IMR-90 (cell line): ENCODE results near the gene ST3GAL4. TPM values are rescaled to one million over a fixed set of nuclear protein-coding genes. Genes with fewer than 3 reads are reported as not detected.

Source experiments
- ATAC-seq: fragments of 200-7000 bp; cut with Tn5 transposase; 2 replicates; pipeline ENCODE4 v1.9.1; 2020; ENCODE audit warnings: low read depth, mild to moderate bottlenecking, moderate library complexity
- BruUV-seq: library from RNA; stranded (reverse); fragments of 400-500 nt; replicated peaks from 2 replicates; lab custom pipeline; 2021; lab: Mats Ljungman, UMichigan
- CTCF ChIA-PET: fragments of 300-600 bp; formaldehyde crosslinking; extraction: SDS; loops from one replicate; lab custom pipeline; 2021; ENCODE audit warnings: antibody characterized with exemption; lab: Yijun Ruan, JAX
- POLR2A ChIA-PET: fragments of 300-600 bp; sonication (Branson Sonifier 250); formaldehyde crosslinking; loops from one replicate; lab custom pipeline; 2022; ENCODE audit warnings: antibody characterized with exemption; ENCODE audit not compliant: unreplicated experiment; lab: Charles Lee
- DNase-seq: peaks from one replicate; pipeline ENCODE4 v3.0.0; 2013
- H2AFZ ChIP-seq: replicated peaks from 2 replicates; pipeline ENCODE3; 2013; ENCODE audit warnings: low read length, mild to moderate bottlenecking; ENCODE audit not compliant: poor library complexity
- H2AK5ac ChIP-seq: 2 replicates; pipeline ENCODE4 v1.6.1; 2013; ENCODE audit warnings: low read depth, low read length, inconsistent platforms
- H2AK9ac ChIP-seq: replicated peaks from 2 replicates; pipeline ENCODE3; 2013; ENCODE audit warnings: mild to moderate bottlenecking, low read depth, low read length, moderate library complexity; ENCODE audit not compliant: poor library complexity
- H2BK120ac ChIP-seq: 2 replicates; pipeline ENCODE4 v1.6.1; 2013; ENCODE audit warnings: low read depth, low read length, inconsistent platforms
- H2BK15ac ChIP-seq: 3 replicates; pipeline ENCODE4 v1.6.1; 2013; ENCODE audit warnings: low read depth, low read length, inconsistent platforms
- H2BK20ac ChIP-seq: 2 replicates; pipeline ENCODE4 v1.6.1; 2013; ENCODE audit warnings: low read depth, mild to moderate bottlenecking, inconsistent platforms, low read length, moderate library complexity
- H2BK5ac ChIP-seq: 2 replicates; pipeline ENCODE4 v1.6.1; 2013; ENCODE audit warnings: mild to moderate bottlenecking, low read depth, low read length, inconsistent platforms; ENCODE audit not compliant: poor library complexity, severe bottlenecking
- H3K14ac ChIP-seq: replicated peaks from 2 replicates; pipeline ENCODE4 v1.6.1; 2013; ENCODE audit warnings: low read depth, low read length, inconsistent platforms
- H3K18ac ChIP-seq: 2 replicates; pipeline ENCODE4 v1.6.1; 2013; ENCODE audit warnings: low read depth, low read length, control low read depth
- H3K23ac ChIP-seq: 2 replicates; pipeline ENCODE4 v1.6.1; 2013; ENCODE audit warnings: low read depth, low read length, inconsistent platforms
- H3K27ac ChIP-seq: 2 replicates; pipeline ENCODE4 v1.5.1; 2013; ENCODE audit warnings: mild to moderate bottlenecking, control low read depth, low read length; ENCODE audit not compliant: insufficient read depth
- H3K27me3 ChIP-seq: 2 replicates; pipeline ENCODE4 v1.6.1; 2013; ENCODE audit warnings: low read length; ENCODE audit not compliant: control insufficient read depth, insufficient read depth
- H3K36me3 ChIP-seq: 2 replicates; pipeline ENCODE4 v1.6.1; 2013; ENCODE audit warnings: low read length, mixed read lengths; ENCODE audit not compliant: control insufficient read depth, insufficient read depth
- H3K4ac ChIP-seq: 2 replicates; pipeline ENCODE4 v1.6.1; 2013; ENCODE audit warnings: low read depth, low read length, inconsistent platforms
- H3K4me1 ChIP-seq: 2 replicates; pipeline ENCODE4 v1.6.1; 2013; ENCODE audit warnings: low read length, mixed read lengths; ENCODE audit not compliant: control insufficient read depth, insufficient read depth
- H3K4me2 ChIP-seq: 2 replicates; pipeline ENCODE4 v1.6.1; 2013; ENCODE audit warnings: low read depth, mild to moderate bottlenecking, control low read depth, low read length, moderate library complexity
- H3K4me3 ChIP-seq: 2 replicates; pipeline ENCODE4 v1.5.1; 2013; ENCODE audit warnings: low read depth, mild to moderate bottlenecking, control low read depth, low read length, moderate library complexity; ENCODE audit not compliant: insufficient read depth
- H3K56ac ChIP-seq: 2 replicates; pipeline ENCODE4 v1.6.1; 2013; ENCODE audit warnings: low read length, inconsistent platforms; ENCODE audit not compliant: insufficient read depth; ENCODE audit errors: extremely low read depth
- H3K79me1 ChIP-seq, 2 experiments: 2 replicates each; pipeline ENCODE4 v1.6.1; 2013; ENCODE audit warnings: low read length in 2 of 2, inconsistent platforms in 1 of 2, low read depth in 1 of 2
- H3K9ac ChIP-seq: 2 replicates; pipeline ENCODE4 v1.6.1; 2013; ENCODE audit warnings: low read depth, low read length, control low read depth
- H3K9me1 ChIP-seq: 2 replicates; pipeline ENCODE4 v1.6.1; 2013; ENCODE audit warnings: low read length, inconsistent platforms; ENCODE audit not compliant: insufficient read depth
- H3K9me3 ChIP-seq: 2 replicates; pipeline ENCODE4 v1.6.1; 2013; ENCODE audit warnings: low read length; ENCODE audit not compliant: control insufficient read depth, insufficient read depth
- H4K20me1 ChIP-seq: 2 replicates; pipeline ENCODE4 v1.6.1; 2013; ENCODE audit warnings: low read length, inconsistent platforms; ENCODE audit not compliant: insufficient read depth
- H4K5ac ChIP-seq: 2 replicates; pipeline ENCODE4 v1.6.1; 2013; ENCODE audit warnings: mild to moderate bottlenecking, low read depth, low read length, control low read depth
- H4K8ac ChIP-seq, 2 experiments: 2 replicates each; pipeline ENCODE4 v1.6.1; 2013; ENCODE audit warnings: low read depth in 2 of 2, low read length in 2 of 2, control low read depth in 1 of 2, inconsistent platforms in 1 of 2
- H4K91ac ChIP-seq: 2 replicates; pipeline ENCODE4 v1.6.1; 2013; ENCODE audit warnings: low read depth, low read length, inconsistent platforms; ENCODE audit not compliant: insufficient read depth
- BHLHE40 ChIP-seq: fragments of 150-350 bp; IDR thresholded peaks from 2 replicates; pipeline ENCODE4 v1.6.1; 2016; ENCODE audit warnings: mild to moderate bottlenecking, low read depth, low read length
- CEBPB ChIP-seq: IDR thresholded peaks from 2 replicates; pipeline ENCODE4 v1.6.1; 2012; ENCODE audit warnings: low read depth, low read length, improper control_type of control experiment
- CHD1 ChIP-seq: IDR thresholded peaks from 2 replicates; pipeline ENCODE4 v1.6.1; 2012; ENCODE audit warnings: low read depth, low read length, improper control_type of control experiment
- FOS ChIP-seq: fragments of 150-350 bp; IDR thresholded peaks from 2 replicates; pipeline ENCODE4 v1.6.1; 2016; ENCODE audit warnings: low read depth, low read length
- MAFK ChIP-seq: IDR thresholded peaks from 2 replicates; pipeline ENCODE4 v1.6.1; 2012; ENCODE audit warnings: low read depth, low read length, improper control_type of control experiment
- MAZ ChIP-seq: IDR thresholded peaks from 2 replicates; pipeline ENCODE4 v1.6.1; 2012; ENCODE audit warnings: low read depth, mild to moderate bottlenecking, low read length, improper control_type of control experiment, moderate library complexity, borderline replicate concordance
- MXI1 ChIP-seq: IDR thresholded peaks from 2 replicates; pipeline ENCODE4 v1.6.1; 2012; ENCODE audit warnings: low read depth, mild to moderate bottlenecking, low read length, moderate library complexity, borderline replicate concordance
- NFE2L2 ChIP-seq: fragments of 150-350 bp; IDR thresholded peaks from 2 replicates; pipeline ENCODE4 v1.6.1; 2016; ENCODE audit warnings: low read depth, mild to moderate bottlenecking, low read length
- RCOR1 ChIP-seq: IDR thresholded peaks from 2 replicates; pipeline ENCODE4 v1.6.1; 2012; ENCODE audit warnings: mild to moderate bottlenecking, low read length, improper control_type of control experiment; ENCODE audit not compliant: insufficient replicate concordance
- RFX5 ChIP-seq: IDR thresholded peaks from 2 replicates; pipeline ENCODE4 v1.8.0; 2012; ENCODE audit warnings: low read depth, mild to moderate bottlenecking, low read length, moderate library complexity
- SMC3 ChIP-seq: fragments of 150-350 bp; IDR thresholded peaks from 2 replicates; pipeline ENCODE4 v1.6.1; 2016; ENCODE audit warnings: low read depth, mild to moderate bottlenecking, antibody characterized with exemption, low read length, moderate library complexity
- WGBS, 2 experiments: methylation state at CpG; one replicate each; pipeline versions ENCODE4 v1.1.5 to v1.1.7; 2013; ENCODE audit warnings: missing lambda C conversion rate in 2 of 2; ENCODE audit not compliant: insufficient read length in 1 of 2; ENCODE audit errors: extremely low coverage in 2 of 2; 5-methylcytosine and 5-hydroxymethylcytosine counted together
- dilution Hi-C: fragments of 300-500 bp; cut with HindIII; formaldehyde crosslinking; loops from one replicate; pipeline ENCODE4 v1.14.3; 2018; ENCODE audit warnings: low sequenced_read_pairs; ENCODE audit not compliant: unreplicated experiment
- in situ Hi-C: fragments of 300-500 bp; cut with MboI; formaldehyde crosslinking; loops from 3 replicates; pipeline ENCODE4 v1.14.3; 2019; ENCODE audit warnings: low sequenced_read_pairs, inconsistent platforms, mixed read lengths
- intact Hi-C: fragments of 100-400 bp; cut with micrococcal nuclease; formaldehyde crosslinking; loops from 2 replicates; pipeline ENCODE4 v1.10.0; 2022
- polyA plus RNA-seq, 3 experiments: library from polyadenylated mRNA; depleted of rRNA; stranded (reverse); fragments of >200 nt; gene quantifications; 2 replicates each; pipeline ENCODE4 v1.2.3, GENCODE V29; 2012; ENCODE audit warnings: low replicate concordance in 1 of 3
- total RNA-seq: library from RNA; depleted of rRNA; stranded (reverse); fragments of >200 nt; gene quantifications from 2 replicates; pipeline ENCODE4 v1.2.3, GENCODE V29; 2012
- TF ChIP-seq, protein P1 (sequence below): conservative IDR thresholded peaks from 2 replicates; pipeline ENCODE4 v1.5.1; 2012; ENCODE audit warnings: mild to moderate bottlenecking, low read depth, low read length, improper control_type of control experiment
- TF ChIP-seq, protein P2 (sequence below): fragments of 150-350 bp; IDR thresholded peaks from 2 replicates; pipeline ENCODE4 v1.6.1; 2016; ENCODE audit warnings: low read depth, mild to moderate bottlenecking, low read length, moderate library complexity, borderline replicate concordance

ST3GAL4 gene
- total and polyA plus RNA-seq, 2 of the 4 experiments (the other 2 are of a cell fraction): 17.0 to 19.7 TPM

DNA sequence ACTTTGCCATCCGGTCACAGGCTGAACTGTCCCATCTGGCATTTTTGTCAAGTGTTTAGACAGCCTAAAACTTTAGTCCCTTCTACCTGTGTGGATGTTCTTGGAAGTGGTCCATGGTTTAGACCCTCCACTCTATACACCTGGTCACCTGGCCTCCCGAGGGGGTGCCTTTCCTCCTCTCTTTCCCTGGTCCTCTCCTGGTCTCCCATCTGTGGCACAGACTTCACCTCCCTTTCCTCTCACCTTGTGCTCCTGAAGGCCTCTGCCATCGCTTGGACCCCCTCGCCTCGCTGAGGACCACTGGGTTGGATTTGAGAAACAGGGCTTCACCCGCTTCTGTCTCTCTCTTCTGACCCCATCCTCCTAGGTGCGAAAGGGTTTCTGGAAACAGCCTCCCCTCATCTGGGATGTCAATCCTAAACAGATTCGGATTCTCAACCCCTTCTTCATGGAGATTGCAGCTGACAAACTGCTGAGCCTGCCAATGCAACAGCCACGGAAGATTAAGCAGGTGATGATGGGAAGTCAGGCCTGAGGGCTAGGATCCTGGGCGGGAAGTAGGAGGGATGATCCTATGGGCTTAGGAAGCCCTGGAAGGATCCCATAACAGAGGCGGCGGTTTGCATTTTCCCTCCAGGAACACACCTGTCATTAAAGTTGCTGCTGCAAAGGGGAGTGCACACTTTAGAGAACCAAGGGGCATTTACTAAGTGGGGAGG, 53.6 kb downstream of the ST3GAL4 start (continued):
- TF ChIP-seq CHD1: no peak

DNA sequence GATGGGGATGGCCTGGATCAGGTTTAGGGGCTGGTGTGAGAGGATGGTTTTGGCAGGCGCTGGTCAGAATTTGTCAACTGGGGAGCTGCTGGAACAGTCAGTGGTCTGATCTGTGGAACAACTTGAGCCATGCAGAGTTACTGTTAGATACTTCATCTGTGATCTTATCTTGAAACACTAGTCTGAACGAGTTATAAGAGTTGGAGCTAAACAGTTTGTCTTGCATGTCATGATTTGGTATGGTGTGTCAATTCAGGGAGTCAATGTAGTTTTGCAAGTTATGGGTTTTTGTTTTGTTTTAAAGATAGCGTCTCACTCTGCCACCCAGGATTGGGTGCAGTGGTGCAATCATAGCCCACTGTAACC, 54.1 kb downstream of the ST3GAL4 start:
- no peaks in the 10 kb centered on the region; a peak in 1 of 4 replicates for H3K79me1 ChIP-seq
- no TSS peak for BruUV-seq
- POLR2A ChIA-PET: no interaction called here
- no peak overlapping the region for H2AK5ac ChIP-seq
- no peak overlapping the region for H3K4me2 ChIP-seq
- H2BK5ac ChIP-seq: no peak overlapping the region
- dilution Hi-C loops (no loop called here), intact Hi-C loops (no loop called here), in situ Hi-C loops (no loop called here)
- no peak overlapping the region for H2BK15ac ChIP-seq
- H4K5ac ChIP-seq: no peak overlapping the region
- H3K27me3 ChIP-seq: no peaks in the 10 kb centered on the region
- WGBS, 2 experiments: 60% methylated on average over 2 of the region's 3 CpGs; no CpG with 5 or more reads in 1 of the 2 experiments
- no peak overlapping the region for H3K18ac ChIP-seq
- no peak overlapping the region for H2BK20ac ChIP-seq
- peaks cover 2% of the 10 kb centered on the region; the same call in 1 of the 2 replicates for H3K4me1 ChIP-seq
- ATAC-seq: no peak
- H2BK120ac ChIP-seq: no peak overlapping the region
- peaks cover 10% of the 10 kb centered on the region; the same call in 1 of the 2 replicates for H3K9me1 ChIP-seq
- H3K36me3 ChIP-seq: peaks cover 19% of the 10 kb centered on the region; the same call in 1 of the 2 replicates
- no peak overlapping the region for H3K23ac ChIP-seq
- CTCF ChIA-PET: interaction anchor here (0.6 kb wide), 1 partner anchor 123 kb away, joined by 3 read pairs; no protein-coding TSS in a partner anchor
- H4K8ac ChIP-seq: no peak overlapping the region
- H3K4me3 ChIP-seq: no peak overlapping the region
- H3K27ac ChIP-seq: no peak overlapping the region
- no peak for DNase-seq
- no peaks in the 10 kb centered on the region for H3K9me3 ChIP-seq
- H4K91ac ChIP-seq: no peak overlapping the region
- H3K9ac ChIP-seq: no peak overlapping the region
- no peak overlapping the region for H2AFZ ChIP-seq
- H4K20me1 ChIP-seq: no peaks in the 10 kb centered on the region; the same call in 1 of the 2 replicates
- H2AK9ac ChIP-seq: no peak overlapping the region
- H3K56ac ChIP-seq: no peak overlapping the region
- TF ChIP-seq MXI1: no peak
- no peak for TF ChIP-seq CEBPB
- TF ChIP-seq, protein P1, sequence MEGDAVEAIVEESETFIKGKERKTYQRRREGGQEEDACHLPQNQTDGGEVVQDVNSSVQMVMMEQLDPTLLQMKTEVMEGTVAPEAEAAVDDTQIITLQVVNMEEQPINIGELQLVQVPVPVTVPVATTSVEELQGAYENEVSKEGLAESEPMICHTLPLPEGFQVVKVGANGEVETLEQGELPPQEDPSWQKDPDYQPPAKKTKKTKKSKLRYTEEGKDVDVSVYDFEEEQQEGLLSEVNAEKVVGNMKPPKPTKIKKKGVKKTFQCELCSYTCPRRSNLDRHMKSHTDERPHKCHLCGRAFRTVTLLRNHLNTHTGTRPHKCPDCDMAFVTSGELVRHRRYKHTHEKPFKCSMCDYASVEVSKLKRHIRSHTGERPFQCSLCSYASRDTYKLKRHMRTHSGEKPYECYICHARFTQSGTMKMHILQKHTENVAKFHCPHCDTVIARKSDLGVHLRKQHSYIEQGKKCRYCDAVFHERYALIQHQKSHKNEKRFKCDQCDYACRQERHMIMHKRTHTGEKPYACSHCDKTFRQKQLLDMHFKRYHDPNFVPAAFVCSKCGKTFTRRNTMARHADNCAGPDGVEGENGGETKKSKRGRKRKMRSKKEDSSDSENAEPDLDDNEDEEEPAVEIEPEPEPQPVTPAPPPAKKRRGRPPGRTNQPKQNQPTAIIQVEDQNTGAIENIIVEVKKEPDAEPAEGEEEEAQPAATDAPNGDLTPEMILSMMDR: no peak
- no peak for TF ChIP-seq RCOR1
- no peak for TF ChIP-seq NFE2L2
- no peak for TF ChIP-seq CHD1
- TF ChIP-seq BHLHE40: no peak
- no peak for TF ChIP-seq MAZ
- no peak for TF ChIP-seq MAFK
- TF ChIP-seq, protein P2, sequence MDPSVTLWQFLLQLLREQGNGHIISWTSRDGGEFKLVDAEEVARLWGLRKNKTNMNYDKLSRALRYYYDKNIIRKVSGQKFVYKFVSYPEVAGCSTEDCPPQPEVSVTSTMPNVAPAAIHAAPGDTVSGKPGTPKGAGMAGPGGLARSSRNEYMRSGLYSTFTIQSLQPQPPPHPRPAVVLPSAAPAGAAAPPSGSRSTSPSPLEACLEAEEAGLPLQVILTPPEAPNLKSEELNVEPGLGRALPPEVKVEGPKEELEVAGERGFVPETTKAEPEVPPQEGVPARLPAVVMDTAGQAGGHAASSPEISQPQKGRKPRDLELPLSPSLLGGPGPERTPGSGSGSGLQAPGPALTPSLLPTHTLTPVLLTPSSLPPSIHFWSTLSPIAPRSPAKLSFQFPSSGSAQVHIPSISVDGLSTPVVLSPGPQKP: no peak
- TF ChIP-seq RFX5: no peak
- TF ChIP-seq SMC3: no peak
- no peak for TF ChIP-seq FOS
- no peak overlapping the region for H3K4ac ChIP-seq
- no peak overlapping the region for H3K14ac ChIP-seq
